ENCODE data around the gene OPRL1. TPM values are rescaled to one million over a fixed set of nuclear protein-coding genes. Genes with fewer than 3 reads are reported as not detected.
A peak's percentile ranks its signal among the peaks of the same experiment; 100 is the strongest.

Gene OPRL1
- total RNA-seq, 4 donors from 2014 or later: 0.21 to 1.5 (median 0.71) TPM

GRCh38 chr20:64146301-64146935, 66.5 kb downstream of the OPRL1 start:
- Histone ChIP-seq H3K4me1 (no peaks in the 10 kb centered on the region), H3K27me3 (peaks cover 0 to 30% of the 10 kb centered on the region in 2 donors), H3K4me3 (no peak overlapping the region), H3K9me3 (peaks cover 0 to 16% (median 0%) of the 10 kb centered on the region in 4 donors), H3K36me3 (no peaks in the 10 kb centered on the region), H3K27ac (no peak overlapping the region)
- TF ChIP-seq POLR2A (IDR thresholded peaks at IDR 0.05): no peak
- no peak for TF ChIP-seq EP300 (IDR thresholded peaks at IDR 0.05)
- TF ChIP-seq, protein P1, sequence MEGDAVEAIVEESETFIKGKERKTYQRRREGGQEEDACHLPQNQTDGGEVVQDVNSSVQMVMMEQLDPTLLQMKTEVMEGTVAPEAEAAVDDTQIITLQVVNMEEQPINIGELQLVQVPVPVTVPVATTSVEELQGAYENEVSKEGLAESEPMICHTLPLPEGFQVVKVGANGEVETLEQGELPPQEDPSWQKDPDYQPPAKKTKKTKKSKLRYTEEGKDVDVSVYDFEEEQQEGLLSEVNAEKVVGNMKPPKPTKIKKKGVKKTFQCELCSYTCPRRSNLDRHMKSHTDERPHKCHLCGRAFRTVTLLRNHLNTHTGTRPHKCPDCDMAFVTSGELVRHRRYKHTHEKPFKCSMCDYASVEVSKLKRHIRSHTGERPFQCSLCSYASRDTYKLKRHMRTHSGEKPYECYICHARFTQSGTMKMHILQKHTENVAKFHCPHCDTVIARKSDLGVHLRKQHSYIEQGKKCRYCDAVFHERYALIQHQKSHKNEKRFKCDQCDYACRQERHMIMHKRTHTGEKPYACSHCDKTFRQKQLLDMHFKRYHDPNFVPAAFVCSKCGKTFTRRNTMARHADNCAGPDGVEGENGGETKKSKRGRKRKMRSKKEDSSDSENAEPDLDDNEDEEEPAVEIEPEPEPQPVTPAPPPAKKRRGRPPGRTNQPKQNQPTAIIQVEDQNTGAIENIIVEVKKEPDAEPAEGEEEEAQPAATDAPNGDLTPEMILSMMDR (IDR thresholded peaks at IDR 0.05): no peak
- no peak for DNase-seq (ENCODE audit: low spot score in 2 of 2)
- 57 to 77% methylated on average over 7 of the region's 7 CpGs for WGBS, 2 donors

DNA sequence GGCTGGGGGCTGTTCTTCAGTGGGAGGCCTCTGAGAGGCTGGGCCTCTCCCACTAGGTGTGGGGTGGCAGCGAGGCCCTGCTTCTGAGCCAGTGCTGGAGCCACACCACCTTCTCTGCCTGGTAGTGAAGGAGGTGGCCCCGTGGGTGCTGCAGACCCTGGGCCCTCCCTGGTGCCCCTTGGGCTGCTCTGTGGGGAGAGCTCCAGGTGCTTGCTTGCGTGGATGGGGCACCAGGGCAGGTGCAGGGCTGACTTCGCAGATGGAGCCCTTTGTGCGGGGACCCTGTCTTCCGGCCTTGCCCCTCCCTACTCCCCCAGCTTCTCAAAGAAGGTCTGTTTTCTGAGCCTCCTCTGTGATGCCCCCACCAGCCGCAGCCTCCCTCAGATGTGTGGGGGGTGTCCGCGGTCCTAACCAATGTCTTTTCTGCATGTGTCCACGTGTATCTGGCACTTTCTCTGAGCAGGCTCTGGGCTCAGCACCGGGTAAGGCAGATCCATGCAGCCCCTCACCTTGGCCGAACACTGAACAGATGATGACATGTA, 67.1 kb downstream of the OPRL1 start:
- H3K9me3 ChIP-seq: peaks cover 0 to 16% (median 0%) of the 10 kb centered on the region in 4 donors
- no peaks in the 10 kb centered on the region for H3K36me3 ChIP-seq
- WGBS, 2 donors: 37 to 50% methylated on average over 9 of the region's 12 CpGs
- TF ChIP-seq EP300 (IDR thresholded peaks at IDR 0.05) (no peak), POLR2A (IDR thresholded peaks at IDR 0.05) (no peak)
- TF ChIP-seq, protein P1 (IDR thresholded peaks at IDR 0.05): no peak
- no peaks in the 10 kb centered on the region for H3K4me1 ChIP-seq
- no peak overlapping the region for H3K27ac ChIP-seq
- no peak overlapping the region for H3K4me3 ChIP-seq
- peaks cover 0 to 24% of the 10 kb centered on the region in 2 donors for H3K27me3 ChIP-seq
- DNase-seq (ENCODE audit: low spot score in 2 of 2): peak in 1 of 2 donors; percentile 6

- WGBS, 2 donors: 79% methylated on average over 5 of the region's 5 CpGs
- H3K9me3 ChIP-seq: peaks cover 0 to 16% (median 0%) of the 10 kb centered on the region in 4 donors
- no peak overlapping the region for H3K27ac ChIP-seq
- H3K4me3 ChIP-seq: no peak overlapping the region
- no peaks in the 10 kb centered on the region for H3K36me3 ChIP-seq
- no peak for TF ChIP-seq POLR2A (IDR thresholded peaks at IDR 0.05)
- no peak for TF ChIP-seq EP300 (IDR thresholded peaks at IDR 0.05)
- TF ChIP-seq, protein P1 (IDR thresholded peaks at IDR 0.05): no peak
- peaks cover 0 to 21% of the 10 kb centered on the region in 2 donors for H3K27me3 ChIP-seq
- no peaks in the 10 kb centered on the region for H3K4me1 ChIP-seq
- peak in 1 of 2 donors; percentile 6 for DNase-seq (ENCODE audit: low spot score in 2 of 2)
These were observed 68.7 kb downstream of the OPRL1 start for GRCh38 chr20:64148581-64148980.

GRCh38 chr20:64149141-64149540, 69.3 kb downstream of the OPRL1 start:
- Histone ChIP-seq H3K4me3 (no peak overlapping the region), H3K4me1 (no peaks in the 10 kb centered on the region), H3K27ac (no peak overlapping the region), H3K27me3 (peaks cover 0 to 27% of the 10 kb centered on the region in 2 donors), H3K9me3 (peaks cover 0 to 16% (median 0%) of the 10 kb centered on the region in 4 donors), H3K36me3 (no peaks in the 10 kb centered on the region)
- no peak for DNase-seq (ENCODE audit: low spot score in 2 of 2)
- TF ChIP-seq, protein P1 (IDR thresholded peaks at IDR 0.05): no peak
- TF ChIP-seq POLR2A (IDR thresholded peaks at IDR 0.05): no peak
- TF ChIP-seq EP300 (IDR thresholded peaks at IDR 0.05): no peak
- 88 to 91% methylated on average over 7 of the region's 7 CpGs for WGBS, 2 donors

DNA sequence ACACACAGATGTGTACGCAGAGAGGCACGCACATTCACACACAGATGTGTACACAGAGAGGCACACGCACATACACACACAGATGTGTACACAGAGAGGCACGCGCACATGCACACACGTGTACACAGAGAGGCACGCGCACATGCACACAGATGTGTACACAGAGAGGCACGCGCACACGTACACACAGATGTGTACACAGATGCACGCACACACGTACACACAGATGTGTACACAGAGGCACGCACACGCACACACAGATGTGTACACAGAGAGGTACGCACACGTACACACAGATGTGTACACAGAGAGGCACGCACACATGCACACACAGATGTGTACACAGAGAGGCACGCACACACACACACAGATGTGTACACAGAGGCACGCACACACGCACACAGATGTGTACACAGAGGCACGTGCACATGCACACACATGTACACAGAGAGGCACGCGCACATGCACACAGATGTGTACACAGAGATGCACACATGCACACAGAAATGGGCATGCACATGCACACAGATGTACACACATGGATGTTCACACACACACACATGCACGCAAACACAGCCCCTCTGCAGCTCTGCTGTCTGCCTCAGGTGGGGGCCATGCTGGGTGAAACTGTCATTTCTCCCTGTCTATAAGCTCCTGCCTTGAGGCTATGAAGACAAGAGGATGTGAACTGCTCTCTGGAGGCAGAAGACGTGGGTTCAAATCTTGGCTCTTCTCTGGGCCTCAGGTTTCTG, 70.1 kb downstream of the OPRL1 start:
- H3K4me1 ChIP-seq: no peaks in the 10 kb centered on the region
- 92% methylated on average over 26 of the region's 26 CpGs for WGBS, 2 donors
- DNase-seq (ENCODE audit: low spot score in 2 of 2): no peak

More for the DNA sequence above, 70.1 kb downstream of the OPRL1 start:
- peaks cover 0 to 34% of the 10 kb centered on the region in 2 donors for H3K27me3 ChIP-seq
- peaks cover 0 to 10% (median 0%) of the 10 kb centered on the region in 4 donors for H3K9me3 ChIP-seq
- TF ChIP-seq, protein P1 (IDR thresholded peaks at IDR 0.05): no peak
- TF ChIP-seq EP300 (IDR thresholded peaks at IDR 0.05) (no peak), POLR2A (IDR thresholded peaks at IDR 0.05) (no peak)
- H3K36me3 ChIP-seq: no peaks in the 10 kb centered on the region
- H3K27ac ChIP-seq: no peak overlapping the region
- H3K4me3 ChIP-seq: no peak overlapping the region

All from tibial nerve (tissue), 4 donors.